ENCODE results near the gene DMRT3. TPM values are rescaled to one million over a fixed set of nuclear protein-coding genes. Genes with fewer than 3 reads are reported as not detected.

Gene DMRT3
- total RNA-seq, 1 experiment from 2014 or later: not detected

DNA sequence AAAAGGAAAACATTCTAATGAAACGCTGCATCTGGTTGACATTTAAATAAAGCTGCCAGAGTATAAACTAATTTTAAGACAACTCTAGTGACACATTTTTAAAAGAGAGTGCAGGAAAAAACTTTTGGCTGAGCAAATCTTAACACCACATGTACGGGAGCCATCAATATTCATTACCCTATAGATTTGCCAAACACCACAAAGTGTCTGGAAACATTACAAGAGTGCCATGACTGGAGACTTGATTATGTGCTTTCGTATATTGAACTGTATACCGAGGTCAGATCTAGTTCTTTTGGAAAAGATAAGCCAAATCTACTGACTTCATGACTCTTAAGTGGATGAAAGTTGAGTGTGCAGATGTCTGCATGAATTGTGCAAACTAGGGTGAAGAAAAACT is 63.1 kb downstream of the DMRT3 start:
- TF ChIP-seq, protein P1, sequence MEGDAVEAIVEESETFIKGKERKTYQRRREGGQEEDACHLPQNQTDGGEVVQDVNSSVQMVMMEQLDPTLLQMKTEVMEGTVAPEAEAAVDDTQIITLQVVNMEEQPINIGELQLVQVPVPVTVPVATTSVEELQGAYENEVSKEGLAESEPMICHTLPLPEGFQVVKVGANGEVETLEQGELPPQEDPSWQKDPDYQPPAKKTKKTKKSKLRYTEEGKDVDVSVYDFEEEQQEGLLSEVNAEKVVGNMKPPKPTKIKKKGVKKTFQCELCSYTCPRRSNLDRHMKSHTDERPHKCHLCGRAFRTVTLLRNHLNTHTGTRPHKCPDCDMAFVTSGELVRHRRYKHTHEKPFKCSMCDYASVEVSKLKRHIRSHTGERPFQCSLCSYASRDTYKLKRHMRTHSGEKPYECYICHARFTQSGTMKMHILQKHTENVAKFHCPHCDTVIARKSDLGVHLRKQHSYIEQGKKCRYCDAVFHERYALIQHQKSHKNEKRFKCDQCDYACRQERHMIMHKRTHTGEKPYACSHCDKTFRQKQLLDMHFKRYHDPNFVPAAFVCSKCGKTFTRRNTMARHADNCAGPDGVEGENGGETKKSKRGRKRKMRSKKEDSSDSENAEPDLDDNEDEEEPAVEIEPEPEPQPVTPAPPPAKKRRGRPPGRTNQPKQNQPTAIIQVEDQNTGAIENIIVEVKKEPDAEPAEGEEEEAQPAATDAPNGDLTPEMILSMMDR (conservative IDR thresholded peaks at IDR 0.05): no peak
- TF ChIP-seq EZH2 (IDR thresholded peaks at IDR 0.05; ENCODE audit: low read depth): no peak

More for the DNA sequence above, 63.1 kb downstream of the DMRT3 start:
- intact Hi-C loops (cut with micrococcal nuclease; ENCODE audit: unreplicated experiment): no loop called here
- no peak for DNase-seq
- ChIA-PET CTCF (no interaction called here), POLR2A (ENCODE audit: unreplicated experiment) (no interaction called here)
- H4K20me1 ChIP-seq (ENCODE audit: insufficient read depth): no peaks in the 10 kb centered on the region
- no peaks in the 10 kb centered on the region for H3K79me2 ChIP-seq (ENCODE audit: low read depth)
- no peaks in the 10 kb centered on the region for H3F3A ChIP-seq (ENCODE audit: insufficient read depth, low read depth)
- no peaks in the 10 kb centered on the region for H3K4me1 ChIP-seq (replicated peaks; ENCODE audit: insufficient read depth)
- H3K9me3 ChIP-seq (ENCODE audit: insufficient read depth, low read depth): no peaks in the 10 kb centered on the region
- H3K36me3 ChIP-seq (ENCODE audit: low read depth): no peaks in the 10 kb centered on the region
- no peaks in the 10 kb centered on the region for H3K9me2 ChIP-seq (ENCODE audit: insufficient read depth)
- H3K27ac ChIP-seq: no peak overlapping the region
- no TSS peak for BruUV-seq (replicated peaks)
- no peak overlapping the region for H3K4me3 ChIP-seq
- no peak overlapping the region for H3K4me2 ChIP-seq
- H3K27me3 ChIP-seq (ENCODE audit: insufficient read depth, low read depth): no peaks in the 10 kb centered on the region
- H2AFZ ChIP-seq: no peak overlapping the region

Other genes with a start within 250 kb of the DMRT3 start
- gene DMRT1, start 135.0 kb upstream of the DMRT3 start, total RNA-seq (2021): not detected in 2 replicates
- not detected in 2 replicates for gene DMRT2, start 73.7 kb downstream of the DMRT3 start, total RNA-seq (2021)